ENCODE measurements around the gene PRAC1.

DNA sequence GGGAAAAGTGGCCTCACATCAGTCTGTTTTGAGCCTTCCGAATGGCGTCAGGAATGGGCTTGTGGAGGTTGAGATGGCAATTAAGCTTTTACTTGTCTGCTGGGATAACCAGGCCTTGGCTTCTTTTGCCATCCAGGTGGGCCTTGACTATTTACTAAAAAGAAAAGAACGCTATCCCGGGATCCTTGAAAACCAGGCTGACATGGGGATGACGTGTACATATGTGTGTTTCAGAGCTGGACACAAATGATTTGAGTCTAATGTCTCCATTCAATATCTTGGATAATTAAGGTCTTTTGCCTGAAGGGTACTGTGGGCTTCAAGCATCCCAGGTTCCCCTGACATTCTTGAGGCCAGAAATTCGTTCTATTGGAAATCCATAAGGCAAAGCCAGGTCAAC is 38.8 kb upstream of the PRAC1 start:
- TF ChIP-seq, protein P1, sequence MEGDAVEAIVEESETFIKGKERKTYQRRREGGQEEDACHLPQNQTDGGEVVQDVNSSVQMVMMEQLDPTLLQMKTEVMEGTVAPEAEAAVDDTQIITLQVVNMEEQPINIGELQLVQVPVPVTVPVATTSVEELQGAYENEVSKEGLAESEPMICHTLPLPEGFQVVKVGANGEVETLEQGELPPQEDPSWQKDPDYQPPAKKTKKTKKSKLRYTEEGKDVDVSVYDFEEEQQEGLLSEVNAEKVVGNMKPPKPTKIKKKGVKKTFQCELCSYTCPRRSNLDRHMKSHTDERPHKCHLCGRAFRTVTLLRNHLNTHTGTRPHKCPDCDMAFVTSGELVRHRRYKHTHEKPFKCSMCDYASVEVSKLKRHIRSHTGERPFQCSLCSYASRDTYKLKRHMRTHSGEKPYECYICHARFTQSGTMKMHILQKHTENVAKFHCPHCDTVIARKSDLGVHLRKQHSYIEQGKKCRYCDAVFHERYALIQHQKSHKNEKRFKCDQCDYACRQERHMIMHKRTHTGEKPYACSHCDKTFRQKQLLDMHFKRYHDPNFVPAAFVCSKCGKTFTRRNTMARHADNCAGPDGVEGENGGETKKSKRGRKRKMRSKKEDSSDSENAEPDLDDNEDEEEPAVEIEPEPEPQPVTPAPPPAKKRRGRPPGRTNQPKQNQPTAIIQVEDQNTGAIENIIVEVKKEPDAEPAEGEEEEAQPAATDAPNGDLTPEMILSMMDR (IDR thresholded peaks at IDR 0.05 in 8 of 11, conservative IDR thresholded peaks at IDR 0.05 in 3 of 11): no peak
- no peak for TF ChIP-seq POLR2A (IDR thresholded peaks at IDR 0.05)

Data from spleen (tissue), 7 donors.